Natural killer cell (primary cell): ENCODE results near the gene LMAN2. TPM values are rescaled to one million over a fixed set of nuclear protein-coding genes. Genes with fewer than 3 reads are reported as not detected.

Source experiments
- ATAC-seq, 3 donors: fragments of 150-1000 bp in 2 of 3; fragments of 200-7000 bp in 1 of 3; cut with Tn5 transposase; 1 replicate in 1 of 3; 2 replicates in 2 of 3; pipeline ENCODE4 v1.10.0; 2021; ENCODE audit warnings: mild to moderate bottlenecking in 2 of 3, moderate library complexity in 2 of 3
- DNase-seq, 2 donors: peaks; one replicate each; pipeline versions ENCODE4 v3.0.0 to v3.0.0-alpha.2; 2013 to 2021; ENCODE audit warnings: mixed read lengths in 1 of 2
- H3K27ac ChIP-seq: one replicate; pipeline ENCODE4 v1.5.1; 2013; ENCODE audit warnings: mild to moderate bottlenecking, low read length
- H3K27me3 ChIP-seq: one replicate; pipeline ENCODE4 v1.6.1; 2013; ENCODE audit warnings: low read length; ENCODE audit not compliant: control insufficient read depth, insufficient read depth
- H3K36me3 ChIP-seq: one replicate; pipeline ENCODE4 v1.6.1; 2013; ENCODE audit warnings: low read length; ENCODE audit not compliant: control insufficient read depth, insufficient read depth
- H3K4me1 ChIP-seq: one replicate; pipeline ENCODE4 v1.6.1; 2013; ENCODE audit warnings: low read length; ENCODE audit not compliant: control insufficient read depth, insufficient read depth
- H3K4me3 ChIP-seq: one replicate; pipeline ENCODE4 v1.5.1; 2013; ENCODE audit warnings: low read length
- H3K9me3 ChIP-seq: one replicate; pipeline ENCODE4 v1.6.1; 2013; ENCODE audit warnings: low read length; ENCODE audit not compliant: control insufficient read depth, insufficient read depth
- H3K27ac Mint-ChIP-seq, 2 donors: one replicate each; pipeline ENCODE4 v1.8.0; 2022; ENCODE audit warnings: mild to moderate bottlenecking in 2 of 2, mixed read lengths in 2 of 2, moderate library complexity in 1 of 2
- H3K27me3 Mint-ChIP-seq, 2 donors: one replicate each; pipeline ENCODE4 v1.8.0; 2022; ENCODE audit warnings: low read depth in 2 of 2, mixed read lengths in 2 of 2
- H3K36me3 Mint-ChIP-seq: one replicate; pipeline ENCODE4 v1.8.0; 2022; ENCODE audit warnings: mixed read lengths
- H3K4me1 Mint-ChIP-seq, 2 donors: one replicate each; pipeline ENCODE4 v1.8.0; 2022; ENCODE audit warnings: mixed read lengths in 2 of 2
- H3K4me3 Mint-ChIP-seq: one replicate; pipeline ENCODE4 v1.8.0; 2022; ENCODE audit warnings: mild to moderate bottlenecking, moderate library complexity, mixed read lengths
- H3K9me3 Mint-ChIP-seq, 2 donors: one replicate each; pipeline ENCODE4 v1.8.0; 2022; ENCODE audit warnings: mixed read lengths in 2 of 2
- WGBS: methylation state at CpG from one replicate; pipeline ENCODE4 v1.1.7; 2013; ENCODE audit warnings: missing lambda C conversion rate; ENCODE audit not compliant: insufficient coverage; 5-methylcytosine and 5-hydroxymethylcytosine counted together
- intact Hi-C: fragments of 100-400 bp; cut with micrococcal nuclease; formaldehyde crosslinking; loops from one replicate; pipeline ENCODE4 v1.14.2; 2022
- total RNA-seq, 4 donors: library from RNA; stranded (reverse); fragments of 120-200 nt in 1 of 4; gene quantifications; one replicate each; pipeline versions ENCODE4 v1.2.3 to v1.2.4, GENCODE V29; 2013 to 2022
- TF ChIP-seq, protein P1 (sequence below): fragments of 200-600 bp; IDR thresholded peaks from one replicate; pipeline ENCODE4 v1.8.0; 2022; ENCODE audit warnings: antibody characterized with exemption

Gene LMAN2
- total RNA-seq, 3 donors from 2014 or later (not counting 1 experiment from before 2014, with no cell fraction given) = 112 to 124 (median 114) TPM

DNA sequence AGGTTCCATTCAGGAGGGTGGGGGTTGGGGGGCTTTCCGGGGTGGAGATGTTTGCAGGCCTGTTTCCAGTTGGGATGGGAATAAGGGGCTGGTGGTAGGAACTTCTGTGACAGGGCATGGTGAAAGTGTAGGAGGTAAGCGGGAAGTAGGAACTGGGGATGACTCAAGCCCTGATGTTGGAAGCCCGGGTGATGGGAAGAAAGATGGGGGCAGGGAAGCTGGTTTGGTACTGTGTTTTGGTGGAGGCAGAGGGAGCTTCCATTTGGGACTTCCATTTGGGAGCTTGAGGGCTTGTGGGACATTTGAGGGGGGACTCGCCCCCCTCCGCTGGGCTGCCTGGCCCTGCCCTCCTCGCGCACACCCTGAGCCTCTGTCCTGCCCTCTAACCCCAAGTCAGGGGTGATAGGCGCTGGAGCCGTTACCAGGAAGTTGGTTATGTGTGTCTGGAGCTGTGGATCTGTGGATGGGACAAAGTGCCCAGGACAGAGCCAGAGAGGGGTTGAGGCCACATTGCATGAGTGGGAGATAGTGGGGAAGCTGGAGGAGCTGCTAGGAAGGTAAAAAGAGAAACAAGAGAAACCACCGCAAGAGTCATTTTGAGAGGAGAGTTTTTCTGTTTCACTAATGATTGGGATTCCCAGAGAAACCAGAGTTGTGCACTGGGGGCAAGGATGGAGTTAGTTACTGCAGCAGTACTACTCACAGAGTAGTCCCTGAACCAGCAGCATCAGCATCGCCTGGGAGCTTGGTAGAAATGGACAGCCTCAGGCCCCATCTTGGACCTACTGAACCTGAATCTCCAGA, 12.9 kb upstream of the LMAN2 start:
- Mint-ChIP-seq H3K36me3 (no peaks in the 10 kb centered on the region), H3K27ac (no peak overlapping the region), H3K9me3 (no peaks in the 10 kb centered on the region), H3K4me1 (peaks cover 32 to 57% of the 10 kb centered on the region in 2 donors), H3K4me3 (no peak overlapping the region), H3K27me3 (no peaks in the 10 kb centered on the region)
- H3K36me3 ChIP-seq = peaks cover 46% of the 10 kb centered on the region
- 74% methylated on average over 11 of the region's 11 CpGs for WGBS
- no peaks in the 10 kb centered on the region for H3K27me3 ChIP-seq
- ATAC-seq (no peak), DNase-seq (no peak)
- H3K4me1 ChIP-seq = peaks cover 52% of the 10 kb centered on the region
- TF ChIP-seq, protein P1, sequence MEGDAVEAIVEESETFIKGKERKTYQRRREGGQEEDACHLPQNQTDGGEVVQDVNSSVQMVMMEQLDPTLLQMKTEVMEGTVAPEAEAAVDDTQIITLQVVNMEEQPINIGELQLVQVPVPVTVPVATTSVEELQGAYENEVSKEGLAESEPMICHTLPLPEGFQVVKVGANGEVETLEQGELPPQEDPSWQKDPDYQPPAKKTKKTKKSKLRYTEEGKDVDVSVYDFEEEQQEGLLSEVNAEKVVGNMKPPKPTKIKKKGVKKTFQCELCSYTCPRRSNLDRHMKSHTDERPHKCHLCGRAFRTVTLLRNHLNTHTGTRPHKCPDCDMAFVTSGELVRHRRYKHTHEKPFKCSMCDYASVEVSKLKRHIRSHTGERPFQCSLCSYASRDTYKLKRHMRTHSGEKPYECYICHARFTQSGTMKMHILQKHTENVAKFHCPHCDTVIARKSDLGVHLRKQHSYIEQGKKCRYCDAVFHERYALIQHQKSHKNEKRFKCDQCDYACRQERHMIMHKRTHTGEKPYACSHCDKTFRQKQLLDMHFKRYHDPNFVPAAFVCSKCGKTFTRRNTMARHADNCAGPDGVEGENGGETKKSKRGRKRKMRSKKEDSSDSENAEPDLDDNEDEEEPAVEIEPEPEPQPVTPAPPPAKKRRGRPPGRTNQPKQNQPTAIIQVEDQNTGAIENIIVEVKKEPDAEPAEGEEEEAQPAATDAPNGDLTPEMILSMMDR = no peak
- H3K27ac ChIP-seq = no peak overlapping the region
- no peak overlapping the region for H3K4me3 ChIP-seq
- H3K9me3 ChIP-seq = no peaks in the 10 kb centered on the region
- intact Hi-C loops = loop anchor here (5.0 kb wide), 1 partner anchor 37 kb away; no protein-coding TSS in a partner anchor

DNA sequence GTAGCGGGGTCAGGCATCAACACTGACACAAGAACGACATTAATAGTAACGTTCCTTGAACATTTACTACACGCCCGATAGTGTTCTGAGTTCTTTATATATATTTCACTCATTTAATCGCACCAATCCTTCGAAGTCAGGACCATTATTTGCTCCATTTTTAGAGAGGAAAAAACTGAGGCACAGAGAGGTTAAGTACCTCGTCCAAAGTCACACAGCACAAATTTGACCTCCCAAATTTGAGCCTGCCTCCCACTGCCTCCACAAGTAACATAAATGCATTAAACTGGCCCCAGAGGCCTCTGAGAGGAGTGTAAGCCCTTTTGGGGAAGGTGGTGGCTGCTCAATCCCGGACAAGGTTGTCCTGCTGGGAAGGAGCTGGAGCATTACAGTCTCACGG, 12.1 kb upstream of the LMAN2 start:
- Mint-ChIP-seq H3K36me3 (no peaks in the 10 kb centered on the region), H3K27ac (no peak overlapping the region), H3K9me3 (no peaks in the 10 kb centered on the region), H3K4me3 (peak overlapping the region; percentile 37), H3K4me1 (peaks cover 31 to 57% of the 10 kb centered on the region in 2 donors), H3K27me3 (no peaks in the 10 kb centered on the region)
- WGBS = 71% methylated on average over 9 of the region's 10 CpGs
- H3K4me1 ChIP-seq = peaks cover 58% of the 10 kb centered on the region
- no peak for DNase-seq
- no peaks in the 10 kb centered on the region for H3K27me3 ChIP-seq
- H3K36me3 ChIP-seq = peaks cover 40% of the 10 kb centered on the region
- ATAC-seq = no peak
- no peak overlapping the region for H3K27ac ChIP-seq
- TF ChIP-seq, protein P1 = no peak
- H3K9me3 ChIP-seq = no peaks in the 10 kb centered on the region
- no peak overlapping the region for H3K4me3 ChIP-seq
- intact Hi-C loops = loop anchor here (5.0 kb wide), 1 partner anchor 36 kb away; no protein-coding TSS in a partner anchor

DNA sequence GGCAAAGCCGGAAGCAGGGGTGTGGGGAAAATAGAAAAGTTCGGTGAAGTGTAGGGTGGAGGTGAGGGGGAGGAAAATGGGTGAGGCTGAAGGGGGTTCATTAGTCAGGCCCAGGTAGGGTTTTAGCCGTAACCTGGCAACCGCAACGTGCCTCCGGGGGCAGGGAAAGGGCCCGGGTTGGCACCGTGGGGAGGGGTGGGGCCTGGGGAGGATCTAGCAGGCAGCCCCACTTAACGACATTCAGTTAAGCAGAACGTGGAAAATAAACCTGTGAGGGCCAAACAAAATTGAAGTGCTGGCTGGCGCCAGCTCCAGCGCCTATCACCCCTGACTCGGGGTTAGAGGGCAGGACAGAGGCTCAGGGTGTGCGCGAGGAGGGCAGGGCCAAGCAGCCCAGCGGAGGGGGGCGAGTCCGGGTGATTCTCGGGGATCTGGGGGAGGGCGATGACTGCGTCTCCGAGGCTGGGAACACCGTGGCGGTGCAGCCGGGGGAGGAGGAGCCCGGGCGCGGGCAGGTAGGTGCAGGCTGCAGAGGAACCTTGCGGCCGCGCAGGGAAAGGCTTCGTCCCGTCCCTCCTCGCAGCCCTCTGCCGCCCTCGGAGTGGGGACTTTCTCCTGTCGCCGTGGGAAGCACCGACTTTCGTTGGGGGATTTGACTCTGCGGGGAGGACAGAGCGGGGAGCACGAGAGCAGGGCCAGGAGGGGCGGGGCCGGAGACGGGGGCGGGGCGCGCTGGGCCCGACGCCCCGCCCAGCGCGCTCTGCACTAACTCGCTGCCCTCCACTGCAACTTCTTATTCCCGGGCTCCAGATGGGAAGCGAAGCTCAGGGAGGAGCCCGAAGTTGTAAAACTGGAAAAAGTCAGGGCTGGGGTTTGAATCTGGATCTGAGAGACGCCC, 11.4 kb upstream of the LMAN2 start:
- H3K36me3 ChIP-seq = peaks cover 33% of the 10 kb centered on the region
- no peaks in the 10 kb centered on the region for H3K36me3 Mint-ChIP-seq
- peak overlapping the region; percentile 78 for H3K4me3 Mint-ChIP-seq
- peak; percentile 77 to 89 (median 86) for ATAC-seq
- peak overlapping the region; percentile 29 for H3K4me3 ChIP-seq
- TF ChIP-seq, protein P1 = no peak
- no peaks in the 10 kb centered on the region for H3K27me3 ChIP-seq
- intact Hi-C loops = loop anchor here (5.0 kb wide), 1 partner anchor 36 kb away; no protein-coding TSS in a partner anchor
- H3K27ac Mint-ChIP-seq = peak overlapping the region; percentile 29 to 85
- no peaks in the 10 kb centered on the region for H3K9me3 Mint-ChIP-seq
- peaks cover 65% of the 10 kb centered on the region for H3K4me1 ChIP-seq
- H3K4me1 Mint-ChIP-seq = peaks cover 28 to 60% of the 10 kb centered on the region in 2 donors
- peak; percentile 47 to 90 for DNase-seq
- H3K9me3 ChIP-seq = no peaks in the 10 kb centered on the region
- WGBS = 8% methylated on average over 59 of the region's 59 CpGs
- no peaks in the 10 kb centered on the region for H3K27me3 Mint-ChIP-seq
- peak overlapping the region; percentile 40 for H3K27ac ChIP-seq
